ENCODE measurements around the gene USP5. TPM values are rescaled to one million over a fixed set of nuclear protein-coding genes. Genes with fewer than 3 reads are reported as not detected.

The USP5 gene
- total and polyA plus RNA-seq, 2 donors (not counting 1 experiment from before 2014, with no cell fraction given), result 35.1 to 59.7 TPM

DNA sequence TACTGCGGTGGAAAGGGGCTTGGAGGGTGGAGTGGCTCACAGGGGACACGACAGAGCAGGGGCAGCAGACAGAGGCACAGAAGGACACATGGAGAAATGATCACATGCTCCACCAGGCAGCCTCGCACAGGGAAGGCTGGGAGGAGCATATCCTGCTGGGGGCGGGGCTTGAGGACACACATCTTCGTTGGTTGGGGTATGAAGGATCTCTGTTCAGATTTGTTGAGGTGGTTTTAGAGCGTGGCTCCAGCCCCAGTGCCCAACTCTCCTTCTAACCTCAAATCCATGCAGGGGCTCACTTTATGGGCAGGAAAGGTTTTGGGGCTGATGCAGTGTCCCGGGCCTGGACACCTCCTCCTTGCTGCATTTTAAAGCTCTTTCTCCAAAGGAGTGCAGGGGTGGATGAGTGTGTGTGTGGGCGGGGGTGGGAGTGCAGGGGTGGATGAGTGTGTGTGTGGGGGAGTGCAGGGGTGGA is 24.5 kb upstream of the USP5 start:
- Mint-ChIP-seq H3K4me1 (peaks cover 21% of the 10 kb centered on the region), H3K9me3 (ENCODE audit: insufficient read depth) (no peaks in the 10 kb centered on the region), H3K27ac (no peak overlapping the region), H3K4me3 (peak overlapping the region; percentile 72), H3K27me3 (peaks cover 82% of the 10 kb centered on the region)
- no peak for TF ChIP-seq EZH2 (IDR thresholded peaks at IDR 0.05; ENCODE audit: borderline replicate concordance, insufficient read depth, low read depth, low read length, poor library complexity, severe bottlenecking)
- TF ChIP-seq, protein P1, sequence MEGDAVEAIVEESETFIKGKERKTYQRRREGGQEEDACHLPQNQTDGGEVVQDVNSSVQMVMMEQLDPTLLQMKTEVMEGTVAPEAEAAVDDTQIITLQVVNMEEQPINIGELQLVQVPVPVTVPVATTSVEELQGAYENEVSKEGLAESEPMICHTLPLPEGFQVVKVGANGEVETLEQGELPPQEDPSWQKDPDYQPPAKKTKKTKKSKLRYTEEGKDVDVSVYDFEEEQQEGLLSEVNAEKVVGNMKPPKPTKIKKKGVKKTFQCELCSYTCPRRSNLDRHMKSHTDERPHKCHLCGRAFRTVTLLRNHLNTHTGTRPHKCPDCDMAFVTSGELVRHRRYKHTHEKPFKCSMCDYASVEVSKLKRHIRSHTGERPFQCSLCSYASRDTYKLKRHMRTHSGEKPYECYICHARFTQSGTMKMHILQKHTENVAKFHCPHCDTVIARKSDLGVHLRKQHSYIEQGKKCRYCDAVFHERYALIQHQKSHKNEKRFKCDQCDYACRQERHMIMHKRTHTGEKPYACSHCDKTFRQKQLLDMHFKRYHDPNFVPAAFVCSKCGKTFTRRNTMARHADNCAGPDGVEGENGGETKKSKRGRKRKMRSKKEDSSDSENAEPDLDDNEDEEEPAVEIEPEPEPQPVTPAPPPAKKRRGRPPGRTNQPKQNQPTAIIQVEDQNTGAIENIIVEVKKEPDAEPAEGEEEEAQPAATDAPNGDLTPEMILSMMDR (IDR thresholded peaks at IDR 0.05), result no peak
- peaks cover 0 to 13% (median 0%) of the 10 kb centered on the region in 3 donors for H3K9me3 ChIP-seq (ENCODE audit: control extremely low read depth in 1 of 3, control insufficient read depth in 2 of 3, insufficient read depth in 1 of 3, low read length in 2 of 3)
- ChIA-PET CTCF (interaction anchor here (1.0 to 6.2 kb wide), 3 partner anchors 8 to 24 kb away, joined by 3 to 31 read pairs (median 3); partner anchors contain the start of genes CDCA3 and USP5), POLR2A (interaction anchor here (1.0 kb wide), 1 partner anchor 74 kb away, joined by 3 read pairs; the partner anchor contains the start of gene MLF2)
- no peak overlapping the region for H2AFZ ChIP-seq (ENCODE audit: insufficient read depth, low read depth, low read length, poor library complexity, severe bottlenecking)
- peaks cover 23 to 29% of the 10 kb centered on the region in 2 donors for H3K4me1 ChIP-seq (ENCODE audit: control insufficient read depth in 2 of 2, insufficient read depth in 2 of 2, low read length in 2 of 2)
- no peak overlapping the region for H3K4me3 ChIP-seq (ENCODE audit: control extremely low read depth in 1 of 5, extremely low read depth in 1 of 5, insufficient read depth in 1 of 5, low read depth in 2 of 5, low read length in 4 of 5)
- no peak overlapping the region for H3K9ac ChIP-seq (ENCODE audit: low read length)
- ATAC-seq (ENCODE audit: low read depth) (no peak), DNase-seq (peak; percentile 45)
- H3K36me3 ChIP-seq (replicated peaks in 1 of 2; ENCODE audit: control extremely low read depth in 1 of 2, control insufficient read depth in 1 of 2, extremely low read depth in 1 of 2, insufficient read depth in 2 of 2, low read length in 1 of 2), result no peaks in the 10 kb centered on the region
- H3K27ac ChIP-seq (ENCODE audit: low read length in 2 of 2), result no peak overlapping the region
- peaks cover 11% of the 10 kb centered on the region for H4K20me1 ChIP-seq (ENCODE audit: control insufficient read depth, insufficient read depth, low read length, poor library complexity, severe bottlenecking)
- 8% methylated on average over 5 of the region's 8 CpGs for WGBS (ENCODE audit: insufficient coverage)
- no peaks in the 10 kb centered on the region for H3K79me2 ChIP-seq (ENCODE audit: control insufficient read depth, insufficient read depth, low read length)
- H3K4me2 ChIP-seq (replicated peaks; ENCODE audit: low read depth, low read length, poor library complexity, severe bottlenecking), result no peak overlapping the region
- H3K27me3 ChIP-seq (replicated peaks in 1 of 4; ENCODE audit: control extremely low read depth in 1 of 4, control insufficient read depth in 3 of 4, insufficient read depth in 4 of 4, low read length in 3 of 4), result peaks cover 0 to 79% (median 34%) of the 10 kb centered on the region in 4 experiments
- intact Hi-C loops (cut with micrococcal nuclease), result no loop called here

Measured in B cell (primary cell).